GM18508 (cell line): Measurements from ENCODE around the gene REEP1.
"Not testable (repeated sequence)": the region's sequence is repeated elsewhere in the genome, so short reads cannot be mapped to it uniquely, and the experiment has no call there.

Experiments
- ATAC-seq: cut with Tn5 transposase; IDR thresholded peaks from one replicate; pipeline ENCODE4 v1.9.1; 2021; ENCODE audit warnings: moderate number of reproducible peaks; ENCODE audit not compliant: insufficient read depth, unreplicated experiment

REEP1 gene

DNA sequence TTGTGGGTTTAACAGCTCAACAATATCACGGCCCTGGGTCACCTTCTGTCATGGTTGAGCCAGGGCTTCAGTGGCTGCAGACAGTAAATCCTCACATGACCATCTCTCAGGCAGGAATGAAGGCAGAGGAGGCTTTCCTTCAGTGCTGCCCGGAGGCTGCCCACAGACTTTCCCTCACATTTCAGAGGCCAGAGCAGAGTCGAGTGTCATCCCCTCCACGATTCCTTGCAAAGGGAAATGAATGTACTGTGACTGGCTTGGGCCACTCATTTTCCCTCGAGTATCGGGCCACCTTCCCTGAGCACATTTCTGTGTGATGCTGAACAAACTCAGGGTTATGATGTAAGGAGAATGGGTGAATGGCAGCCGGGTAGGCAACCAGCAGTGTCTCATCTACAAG is 10.0 kb upstream of the REEP1 start:
- ATAC-seq = no peak

DNA sequence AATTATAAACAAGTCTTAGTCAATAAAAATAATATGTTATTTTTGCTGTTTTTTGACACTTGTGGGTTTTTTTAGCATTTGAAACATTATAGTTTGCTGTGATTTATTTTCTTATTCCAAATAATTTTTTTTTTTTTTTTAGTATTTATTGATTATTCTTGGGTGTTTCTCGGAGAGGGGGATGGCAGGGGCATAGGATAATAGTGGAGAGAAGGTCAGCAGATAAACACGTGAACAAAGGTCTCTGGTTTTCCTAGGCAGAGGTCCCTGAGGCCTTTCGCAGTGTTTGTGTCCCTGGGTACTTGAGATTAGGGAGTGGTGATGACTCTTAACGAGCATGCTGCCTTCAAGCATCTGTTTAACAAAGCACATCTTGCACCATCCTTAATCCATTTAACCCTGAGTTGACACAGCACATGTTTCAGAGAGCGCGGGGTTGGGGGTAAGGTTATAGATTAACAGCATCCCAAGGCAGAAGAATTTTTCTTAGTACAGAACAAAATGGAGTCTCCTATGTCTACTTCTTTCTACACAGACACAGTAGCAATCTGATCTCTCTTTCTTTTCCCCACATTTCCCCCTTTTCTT is 8.5 kb upstream of the REEP1 start:
- ATAC-seq = not testable (repeated sequence)

DNA sequence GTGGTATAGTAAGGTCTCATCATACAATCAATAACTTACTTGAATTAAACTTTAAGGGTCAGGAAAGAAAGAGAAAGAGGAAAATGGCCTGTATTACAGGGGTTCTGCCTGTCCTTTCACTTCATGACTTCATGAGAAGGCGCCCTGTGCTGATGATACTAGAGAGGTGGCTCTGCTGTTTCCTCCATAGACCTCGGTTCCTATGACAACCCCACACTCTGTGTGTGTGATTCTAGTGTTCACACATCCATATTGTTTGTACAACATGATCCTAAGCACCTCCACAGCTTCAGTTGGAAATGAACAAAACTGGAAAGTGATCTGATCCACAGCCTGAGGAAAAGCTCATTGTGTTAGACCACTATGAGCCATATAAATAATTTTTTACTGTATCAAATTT is 7.0 kb upstream of the REEP1 start:
- ATAC-seq = no peak

DNA sequence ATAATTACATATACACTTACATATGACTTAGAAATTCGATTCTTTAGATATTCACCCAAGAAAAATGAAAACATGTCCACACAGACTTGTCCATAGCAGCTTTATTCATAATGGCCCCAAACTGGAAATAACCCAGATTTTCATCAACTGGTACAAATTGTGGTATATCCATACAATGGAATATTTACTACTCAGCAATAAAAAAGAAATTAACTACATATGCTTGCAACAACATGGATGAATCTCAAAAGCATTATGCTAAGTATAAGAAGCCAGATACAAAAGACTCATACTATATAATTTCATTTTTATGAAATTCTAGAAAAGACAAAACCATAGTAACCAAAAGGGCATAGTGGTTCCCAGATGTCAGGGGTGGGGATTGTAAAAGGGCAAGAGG is 5.1 kb upstream of the REEP1 start:
- ATAC-seq = no peak

DNA sequence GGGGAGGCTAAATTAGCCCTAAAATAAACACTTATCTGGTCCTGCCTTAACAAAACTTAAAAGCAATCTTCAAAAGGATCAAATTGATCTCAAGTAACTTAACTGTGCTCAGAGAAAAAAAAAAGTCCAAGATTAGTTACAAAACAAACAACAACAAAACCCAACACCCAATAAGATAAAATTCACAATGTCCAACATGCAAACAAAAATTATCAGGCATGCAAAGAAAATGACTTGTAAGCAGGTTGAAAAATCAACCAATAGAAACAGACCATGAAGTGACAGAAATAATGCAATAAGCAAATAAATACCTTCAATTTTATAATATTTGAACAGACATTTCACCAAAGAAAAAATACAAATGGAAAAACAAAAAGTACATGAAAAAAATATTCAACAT is 4.0 kb upstream of the REEP1 start:
- no peak for ATAC-seq

DNA sequence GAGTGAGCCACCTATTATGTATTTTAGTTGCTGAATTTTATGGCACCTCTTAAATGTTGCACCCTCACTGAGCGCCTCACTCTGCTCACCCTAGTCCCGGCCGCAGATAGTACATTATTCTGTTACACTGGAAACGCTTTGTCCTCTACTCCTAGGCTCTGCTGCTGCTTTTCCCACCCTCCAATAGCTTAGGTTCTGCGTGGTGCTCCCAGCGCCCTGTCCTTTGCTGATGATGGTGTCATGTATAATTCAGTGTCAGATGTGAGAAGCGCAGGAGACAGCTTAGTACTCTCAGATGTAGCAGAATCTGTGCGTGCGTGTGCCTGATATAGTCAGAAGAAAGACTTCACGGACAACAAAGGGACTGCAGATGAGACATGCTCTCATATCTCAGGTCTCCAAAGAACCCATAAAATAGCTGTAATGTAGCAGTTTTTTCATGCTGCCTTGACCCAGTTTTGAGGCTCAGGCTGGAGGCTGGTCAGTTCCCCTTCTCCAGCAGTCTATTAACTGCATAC is 1.4 kb upstream of the REEP1 start:
- no peak for ATAC-seq

DNA sequence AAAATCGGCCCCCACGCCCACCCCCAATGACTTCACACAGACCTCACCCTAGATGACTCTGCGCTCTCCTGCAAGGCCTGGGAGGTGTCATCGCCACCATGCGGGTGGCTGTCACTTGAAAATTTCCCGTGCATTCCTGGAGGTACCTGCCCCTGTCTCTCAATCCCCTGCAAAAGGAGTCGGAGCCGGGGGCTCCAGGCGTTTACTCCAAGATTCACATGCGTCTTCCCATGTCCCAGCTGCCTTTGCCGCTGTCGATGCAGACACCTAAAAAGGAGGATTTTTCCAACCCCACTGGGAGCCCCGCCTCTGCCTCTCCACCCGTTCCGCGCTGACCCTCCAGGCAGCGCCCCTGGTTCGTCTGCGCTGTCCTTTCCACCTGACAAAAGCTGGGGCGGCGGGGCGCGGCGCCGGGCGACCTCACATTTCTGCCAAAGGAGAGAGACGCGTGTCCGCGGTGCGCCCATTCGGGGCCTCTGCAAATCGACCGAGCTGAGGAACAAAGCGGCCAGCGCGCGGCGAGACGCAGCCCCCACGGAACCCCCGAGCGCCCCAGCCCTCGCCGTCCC is 667 bp downstream of the REEP1 start:
- no peak for ATAC-seq

DNA sequence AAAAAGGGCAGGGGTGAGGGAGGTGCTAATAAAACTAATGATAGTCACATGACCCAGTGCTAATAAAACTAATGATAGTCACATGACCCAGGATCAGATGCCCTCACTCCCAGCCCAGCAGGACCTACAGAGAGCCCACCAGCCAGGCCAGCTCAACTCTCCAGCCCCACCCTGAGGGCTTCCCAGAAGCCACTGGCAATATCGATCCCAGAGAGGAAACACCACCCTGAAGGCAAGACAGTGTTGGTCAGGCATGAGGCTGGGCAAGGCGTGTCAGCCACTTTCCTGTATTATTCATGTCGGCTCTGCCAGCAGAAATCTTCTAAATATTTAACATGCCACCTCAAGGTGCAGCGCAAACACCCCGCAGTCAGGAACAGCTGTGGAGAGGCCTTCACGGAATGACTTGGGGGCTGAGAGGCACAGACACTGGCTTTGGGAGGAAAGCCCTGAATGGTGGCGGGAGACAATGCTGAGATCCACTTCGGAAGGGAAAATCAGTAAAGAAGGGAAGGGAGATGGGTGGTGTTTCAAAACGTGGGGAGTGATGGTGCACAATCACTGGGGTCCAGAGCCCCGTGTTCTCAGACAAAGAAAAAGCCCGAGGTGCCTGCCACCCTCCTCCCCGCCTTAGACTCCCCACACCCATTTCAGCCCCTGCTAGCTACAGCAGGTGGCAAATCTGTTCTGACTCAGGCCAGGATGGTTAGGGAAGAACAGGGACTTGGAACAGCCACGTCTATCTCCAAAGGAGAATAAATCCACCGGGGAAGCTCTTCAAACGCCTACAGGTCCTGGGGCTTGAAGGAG is 1.4 kb downstream of the REEP1 start:
- no peak for ATAC-seq

DNA sequence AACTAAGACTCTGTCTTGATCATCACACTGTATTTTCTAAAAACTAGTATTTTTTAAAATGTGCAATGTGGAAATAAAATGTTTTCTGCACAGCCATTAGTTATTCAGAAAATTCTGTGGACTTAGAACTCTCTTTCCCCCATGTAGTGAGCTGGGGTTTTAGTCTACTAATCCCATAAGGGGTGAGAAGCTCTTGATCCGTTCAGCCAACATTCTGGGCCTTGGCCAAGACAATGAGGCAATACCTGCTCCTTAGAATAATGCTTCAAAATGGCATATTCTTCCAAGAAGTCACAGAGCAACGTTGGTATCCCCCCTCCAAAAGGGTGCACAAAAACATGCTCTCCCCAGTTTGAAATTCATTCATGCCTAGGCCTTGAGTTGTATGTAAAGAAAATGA is 4.0 kb downstream of the REEP1 start:
- no peak for ATAC-seq

DNA sequence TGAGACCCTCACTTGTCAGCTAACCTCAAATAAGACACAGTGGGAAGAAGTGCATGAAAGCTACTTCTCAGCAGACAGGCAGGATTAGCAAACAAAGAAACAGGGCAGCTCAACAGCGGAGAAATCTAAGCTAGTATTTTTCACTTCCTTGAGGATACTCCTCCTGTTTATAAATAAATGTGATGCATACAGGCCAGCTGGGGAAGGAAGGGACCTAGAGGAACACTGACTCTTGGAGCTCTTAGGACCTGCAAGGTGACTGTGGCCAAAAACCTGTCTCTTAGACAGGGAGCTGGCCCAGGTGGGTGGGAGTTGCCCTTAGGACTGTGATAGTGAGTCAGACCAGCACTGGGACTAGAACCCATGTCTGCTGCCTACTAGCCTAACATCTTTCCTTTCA is 4.8 kb downstream of the REEP1 start:
- no peak for ATAC-seq

DNA sequence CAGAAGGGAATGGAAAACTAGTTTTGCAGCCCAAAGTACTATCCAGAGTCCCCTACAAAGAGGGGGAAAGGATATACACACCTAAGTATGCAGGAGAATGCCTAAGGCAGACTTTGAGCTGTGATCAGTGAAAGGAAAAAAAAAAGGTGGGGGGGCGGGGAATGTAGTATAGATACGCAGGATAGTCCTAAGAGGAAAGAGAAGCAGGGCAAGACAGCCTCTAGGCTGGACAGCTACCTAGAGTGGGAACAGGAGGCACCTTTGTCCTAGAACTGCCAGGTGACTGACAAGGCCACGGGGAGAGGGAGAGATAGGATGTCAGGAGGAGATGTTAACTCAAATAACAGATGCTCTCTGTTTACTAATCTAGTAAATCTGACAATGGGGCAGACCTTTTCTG is 6.0 kb downstream of the REEP1 start:
- no peak for ATAC-seq

DNA sequence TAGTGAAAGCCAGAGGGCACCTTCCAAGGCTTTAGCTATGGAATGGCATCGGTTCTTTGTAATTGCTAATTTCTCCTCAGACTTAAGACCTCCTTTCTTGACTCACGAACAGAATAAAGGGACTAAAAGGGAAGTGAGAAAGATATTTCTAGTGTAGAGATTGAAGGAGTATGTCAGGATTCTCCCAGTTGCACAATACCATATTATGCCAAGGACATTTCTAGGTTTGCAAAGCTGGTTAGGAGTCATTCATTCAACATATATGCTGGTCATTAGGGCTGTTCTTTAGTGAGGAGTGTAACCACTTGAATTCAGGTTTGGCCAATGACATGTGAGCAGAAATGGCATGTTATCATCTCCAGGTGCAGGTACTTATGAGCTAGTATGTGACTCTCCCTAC is 7.4 kb downstream of the REEP1 start:
- no peak for ATAC-seq

DNA sequence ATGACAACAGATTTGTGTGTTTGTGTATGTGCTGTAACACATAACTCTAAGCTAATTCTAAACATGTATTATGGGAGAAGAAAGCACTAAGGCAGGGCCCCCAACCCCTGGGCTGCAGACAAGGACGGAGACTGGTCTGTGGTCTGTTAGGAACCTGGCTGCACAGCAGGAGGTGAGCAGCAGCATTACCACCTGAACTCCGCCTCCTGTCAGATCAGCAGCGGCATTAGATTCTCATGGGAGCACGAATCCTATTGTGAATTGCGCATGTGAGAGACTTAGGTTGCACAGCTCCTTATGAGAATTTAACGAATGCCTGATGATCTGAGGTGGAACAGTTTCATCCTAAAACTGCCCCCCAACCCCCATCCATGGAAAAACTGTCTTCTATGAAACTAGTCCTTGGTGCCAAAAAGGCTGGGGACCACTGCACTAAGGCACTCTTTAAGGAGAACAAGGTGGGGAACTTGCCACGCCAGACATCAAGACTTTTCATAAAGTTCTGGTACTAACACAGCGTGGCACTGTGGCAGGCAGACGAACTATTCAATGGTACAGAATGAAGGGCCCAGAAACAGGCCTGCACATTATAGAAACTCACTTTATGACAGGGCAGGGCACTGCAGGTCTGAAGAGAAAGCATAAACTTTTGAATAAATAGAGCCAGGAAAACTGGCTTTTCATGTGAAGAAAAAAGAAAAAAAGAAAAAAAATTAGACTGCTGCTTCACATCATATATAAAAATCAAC is 14.0 kb downstream of the REEP1 start:
- no peak for ATAC-seq

DNA sequence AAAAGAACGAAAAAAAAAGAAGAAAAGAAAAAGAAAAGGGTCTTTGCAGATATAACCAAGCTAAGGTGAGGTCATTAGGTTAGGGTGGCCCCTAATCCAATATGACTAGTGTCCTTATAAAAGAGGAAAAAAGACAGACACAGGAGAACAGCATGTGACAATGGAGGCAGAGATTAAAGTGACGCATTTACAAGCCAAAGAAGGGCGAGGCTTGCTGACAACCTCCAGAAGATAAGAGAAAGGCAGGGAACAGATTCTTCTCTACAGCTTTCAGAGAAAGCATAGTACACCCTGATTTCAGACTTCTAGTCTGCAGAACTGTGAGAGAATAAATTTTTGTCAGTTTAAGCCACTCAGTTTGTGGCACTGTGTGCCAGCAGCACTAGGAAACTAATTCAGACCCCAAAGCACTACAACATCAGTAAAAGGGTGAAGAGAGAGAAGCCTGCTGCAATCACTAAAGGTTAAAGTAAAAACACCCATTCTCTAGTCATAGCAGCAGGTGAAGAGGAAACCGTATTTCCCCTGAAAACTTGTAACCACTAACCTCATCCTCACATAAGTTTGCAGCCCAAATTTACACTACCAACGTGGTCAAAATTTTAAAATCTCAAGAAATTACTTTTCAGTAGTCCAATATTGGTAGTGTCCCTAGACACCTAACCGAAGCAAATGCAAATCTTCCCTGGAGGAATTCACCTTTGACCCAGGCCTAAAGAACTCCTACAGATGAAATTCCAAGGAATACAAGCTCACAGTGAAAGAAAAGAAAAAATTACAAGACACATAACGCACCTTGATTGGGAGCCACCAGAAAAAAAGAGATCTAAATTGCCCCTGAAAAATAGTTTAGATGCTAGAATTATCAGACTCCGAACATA is 17.5 kb downstream of the REEP1 start:
- no peak for ATAC-seq

DNA sequence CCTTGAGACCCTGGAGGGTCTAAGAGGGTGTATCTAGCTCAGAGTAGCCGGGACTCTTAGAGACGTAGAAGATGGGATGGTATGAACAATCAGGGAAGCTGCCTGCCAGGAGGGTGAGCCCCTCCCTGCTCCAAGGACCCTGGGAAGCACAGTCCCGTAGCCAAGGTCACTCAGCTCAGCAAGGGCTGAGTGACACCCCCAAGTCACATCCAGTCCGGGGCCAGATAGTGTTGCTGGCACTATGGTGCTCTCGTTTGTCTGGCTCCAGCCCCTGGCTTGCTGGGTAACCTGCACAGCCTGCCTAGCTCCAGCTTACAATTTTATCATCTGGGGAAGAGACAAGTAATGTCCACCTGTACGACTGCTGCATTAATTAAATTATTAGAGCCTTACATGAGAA is 22.3 kb downstream of the REEP1 start:
- no peak for ATAC-seq

DNA sequence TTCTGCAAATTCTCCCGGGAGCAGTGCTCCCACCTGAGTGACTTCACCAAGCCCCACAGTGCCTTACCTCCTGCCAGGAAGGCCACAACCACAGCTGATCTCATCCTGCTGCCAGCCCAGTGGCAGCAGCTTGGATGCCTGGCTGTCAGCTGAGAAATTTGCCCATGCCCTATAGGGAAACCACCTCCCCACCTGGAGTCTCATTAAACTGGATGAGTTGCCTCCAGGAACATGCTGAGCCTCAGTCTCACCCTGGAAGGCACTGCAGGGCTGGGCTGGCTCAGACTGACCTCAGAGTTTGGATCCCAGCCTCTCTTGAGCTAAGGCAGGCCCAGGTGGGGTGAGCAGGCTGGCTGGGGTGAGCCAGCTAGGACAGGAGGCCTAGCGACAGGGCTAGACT is 23.3 kb downstream of the REEP1 start:
- ATAC-seq = no peak

DNA sequence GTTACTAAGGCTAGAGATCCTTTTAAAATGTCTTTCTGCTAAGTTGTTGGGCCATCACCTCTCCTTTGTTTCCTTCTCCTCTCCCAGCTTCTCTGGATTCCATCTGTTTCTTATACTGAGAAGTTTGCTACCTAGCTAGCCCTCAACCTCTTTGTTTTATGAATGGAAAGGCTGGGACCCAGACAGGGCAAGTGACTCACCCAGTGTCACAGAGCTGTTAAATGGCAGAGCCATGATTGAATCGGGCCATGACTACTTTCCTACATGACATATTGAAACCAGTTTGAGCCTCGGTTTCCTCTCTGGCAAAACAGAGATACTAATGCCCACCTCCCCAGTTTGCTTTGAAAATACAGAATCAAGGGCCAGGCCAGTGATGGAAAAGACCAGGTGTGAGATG is 24.1 kb downstream of the REEP1 start:
- ATAC-seq = no peak

DNA sequence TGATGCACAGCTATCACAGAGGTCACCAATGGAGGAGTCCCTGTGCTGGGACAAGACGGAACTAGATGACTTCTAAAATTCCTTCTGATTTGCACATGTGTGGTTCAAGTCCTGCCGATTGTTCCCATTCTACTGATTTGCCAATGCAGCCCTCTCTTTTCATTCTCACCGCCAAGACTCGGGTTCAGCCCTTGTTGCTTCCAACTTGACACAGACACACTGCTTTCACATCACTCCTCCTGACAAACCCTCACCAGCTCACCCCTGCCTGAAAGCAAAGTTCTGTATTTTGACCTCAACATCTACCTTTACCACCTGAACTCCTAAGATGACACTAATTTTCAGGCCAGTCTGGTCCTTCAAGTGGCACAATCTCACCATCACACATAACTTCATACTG is 25.5 kb downstream of the REEP1 start:
- no peak for ATAC-seq

DNA sequence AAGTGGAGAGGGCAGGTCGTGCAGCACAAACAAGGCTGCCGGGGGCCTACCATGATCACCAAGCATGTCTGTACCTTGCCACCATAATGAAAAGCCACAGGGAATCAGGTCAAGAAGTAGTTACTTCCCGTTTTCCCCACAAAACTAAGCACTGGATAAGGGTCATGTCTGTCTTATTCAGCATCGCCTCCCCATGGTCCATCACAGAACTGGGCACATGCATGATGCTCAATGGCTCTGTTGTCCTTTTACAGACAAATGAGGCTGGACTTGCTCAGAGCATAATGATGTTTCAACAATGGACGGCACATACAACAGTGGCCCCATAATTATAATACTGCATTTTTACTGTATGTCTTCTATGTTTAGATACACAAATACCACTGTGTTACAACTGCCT is 27.5 kb downstream of the REEP1 start:
- ATAC-seq = no peak
